HG03196 (cell line): ENCODE results near the gene PFN2.

Experiments used
- ATAC-seq: cut with Tn5 transposase; IDR thresholded peaks from one replicate; pipeline ENCODE4 v1.9.1; 2021; ENCODE audit not compliant: unreplicated experiment

The PFN2 gene

DNA sequence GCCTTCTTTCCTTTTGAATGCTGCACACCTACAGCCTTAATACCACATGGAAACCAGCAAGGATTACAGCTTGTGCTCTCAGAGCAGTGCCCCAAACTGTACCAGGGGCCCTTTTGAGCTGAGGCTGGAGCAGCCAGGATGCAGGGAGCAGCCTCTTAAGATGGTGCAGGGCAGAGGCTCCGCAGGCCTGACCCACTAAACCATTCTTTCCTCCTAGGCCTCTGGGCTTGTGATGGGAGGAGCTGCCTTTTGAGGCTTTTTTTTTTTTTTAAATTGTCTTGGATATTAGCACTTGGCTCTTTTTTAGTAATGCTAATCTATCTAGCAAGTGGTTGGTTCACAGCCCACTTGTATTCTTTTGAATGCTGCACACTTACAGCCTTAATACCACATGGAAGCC, 37.7 kb downstream of the PFN2 start:
- no peak for ATAC-seq

- no peak for ATAC-seq
These were observed 50.6 kb downstream of the PFN2 start for GRCh38 chr3:149920119-149920518.

DNA sequence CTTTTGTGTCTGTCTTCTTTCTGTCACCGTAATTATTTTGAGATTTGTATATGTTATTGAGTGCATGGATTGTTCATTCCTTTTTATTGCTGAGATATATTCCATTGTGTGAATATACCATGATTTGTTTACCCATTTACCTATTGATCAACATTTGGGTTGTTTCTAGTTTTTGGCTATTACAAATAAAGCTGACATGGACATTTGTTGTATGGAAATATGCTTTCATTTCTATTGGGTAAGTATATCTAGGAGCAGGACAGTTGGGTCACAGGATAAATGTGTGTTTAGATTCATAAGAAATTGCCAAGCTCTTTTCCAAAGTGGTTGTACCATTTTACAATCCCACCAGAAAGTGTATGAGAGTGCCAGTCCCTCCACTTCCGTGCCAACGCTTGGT, 51.2 kb downstream of the PFN2 start:
- no peak for ATAC-seq

DNA sequence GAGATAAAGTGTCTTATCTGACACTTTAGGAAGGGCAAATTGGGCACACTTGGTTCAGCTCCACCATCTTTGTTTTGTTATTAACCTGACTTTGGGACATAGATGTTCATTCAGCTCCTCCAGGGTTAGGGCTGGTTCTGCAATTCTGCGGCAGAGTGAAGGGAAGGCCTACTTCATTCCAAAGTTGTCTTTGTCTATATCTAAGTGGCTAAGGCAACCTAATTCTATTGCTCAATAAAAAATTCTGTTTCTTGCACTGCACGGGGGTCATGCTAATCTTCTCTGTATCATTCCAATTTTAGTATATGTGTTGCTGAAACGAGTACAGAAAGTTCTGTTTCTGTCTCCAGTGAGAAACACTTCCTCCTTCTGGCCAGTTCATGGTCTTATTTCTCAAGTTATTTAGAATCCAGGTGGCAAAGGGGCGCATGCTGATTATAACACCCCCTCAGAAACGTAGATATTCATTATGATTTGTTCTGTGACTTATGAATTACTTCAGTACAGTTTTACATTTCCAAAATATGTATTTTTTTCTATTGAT, 53.5 kb downstream of the PFN2 start:
- ATAC-seq: no peak
